Thymus (tissue), 11 donors: ENCODE measurements around the gene OR51B2. TPM values are rescaled to one million over a fixed set of nuclear protein-coding genes. Genes with fewer than 3 reads are reported as not detected.

Source experiments
- DNase-seq, 9 donors: peaks; one replicate each; pipeline ENCODE4 v3.0.0-alpha.2; 2013; ENCODE audit warnings: low spot score in 9 of 9, low read depth in 6 of 9, missing footprints in 1 of 9
- H3K27ac ChIP-seq, 2 donors: one replicate each; pipeline ENCODE4 v1.5.1; 2013; ENCODE audit warnings: control low read depth in 1 of 2, low read depth in 1 of 2, low read length in 1 of 2, mild to moderate bottlenecking in 1 of 2, moderate library complexity in 1 of 2
- H3K27me3 ChIP-seq, 2 donors: one replicate each; pipeline ENCODE4 v1.5.1; 2013; ENCODE audit warnings: low read length in 1 of 2; ENCODE audit not compliant: control insufficient read depth in 2 of 2, insufficient read depth in 1 of 2
- H3K36me3 ChIP-seq, 2 donors: one replicate each; pipeline ENCODE4 v1.5.1; 2013; ENCODE audit warnings: low read length in 1 of 2, mild to moderate bottlenecking in 1 of 2, moderate library complexity in 1 of 2; ENCODE audit not compliant: control insufficient read depth in 2 of 2, insufficient read depth in 2 of 2
- H3K4me1 ChIP-seq, 2 donors: one replicate each; pipeline ENCODE4 v1.5.1; 2013; ENCODE audit warnings: low read length in 2 of 2; ENCODE audit not compliant: control insufficient read depth in 2 of 2, insufficient read depth in 2 of 2
- H3K4me3 ChIP-seq, 2 donors: one replicate each; pipeline ENCODE4 v1.5.1; 2013; ENCODE audit warnings: low read length in 2 of 2, control low read depth in 1 of 2, mild to moderate bottlenecking in 1 of 2
- H3K9me3 ChIP-seq, 2 donors: one replicate each; pipeline ENCODE4 v1.5.1; 2013; ENCODE audit warnings: low read length in 1 of 2, mild to moderate bottlenecking in 1 of 2; ENCODE audit not compliant: control insufficient read depth in 2 of 2, insufficient read depth in 1 of 2
- WGBS: extraction: QIAGEN DNeasy Blood & Tissue Kit; methylation state at CpG from one replicate; pipeline ENCODE4 v1.1.7; 2013; 5-methylcytosine and 5-hydroxymethylcytosine counted together
- polyA plus RNA-seq: library from polyadenylated mRNA; stranded (reverse); fragments of 200-250 nt; gene quantifications from one replicate; pipeline ENCODE4 v1.2.3, GENCODE V29; 2013
- total RNA-seq: library from RNA; stranded (reverse); fragments of 120-200 nt; gene quantifications from one replicate; pipeline ENCODE4 v1.2.4, GENCODE V29; 2013
- donor health status: healthy.

Gene OR51B2
- total and polyA plus RNA-seq, 2 donors, result 0.07 TPM; not detected in 1

- Histone ChIP-seq H3K4me1 (no peaks in the 10 kb centered on the region), H3K36me3 (no peaks in the 10 kb centered on the region), H3K27ac (no peak overlapping the region), H3K27me3 (no peaks in the 10 kb centered on the region), H3K9me3 (no peaks in the 10 kb centered on the region), H3K4me3 (no peak overlapping the region)
- 92% methylated on average over 7 of the region's 7 CpGs for WGBS
- DNase-seq, result no peak
Observed at GRCh38 chr11:5288108-5288905, 35.8 kb downstream of the OR51B2 start.

- Histone ChIP-seq H3K36me3 (no peaks in the 10 kb centered on the region), H3K27ac (no peak overlapping the region), H3K4me3 (no peak overlapping the region), H3K4me1 (no peaks in the 10 kb centered on the region), H3K27me3 (no peaks in the 10 kb centered on the region), H3K9me3 (no peaks in the 10 kb centered on the region)
- 93% methylated on average over 3 of the region's 3 CpGs for WGBS
- no peak for DNase-seq
Observed at GRCh38 chr11:5286901-5287300, 37.2 kb downstream of the OR51B2 start.

DNA sequence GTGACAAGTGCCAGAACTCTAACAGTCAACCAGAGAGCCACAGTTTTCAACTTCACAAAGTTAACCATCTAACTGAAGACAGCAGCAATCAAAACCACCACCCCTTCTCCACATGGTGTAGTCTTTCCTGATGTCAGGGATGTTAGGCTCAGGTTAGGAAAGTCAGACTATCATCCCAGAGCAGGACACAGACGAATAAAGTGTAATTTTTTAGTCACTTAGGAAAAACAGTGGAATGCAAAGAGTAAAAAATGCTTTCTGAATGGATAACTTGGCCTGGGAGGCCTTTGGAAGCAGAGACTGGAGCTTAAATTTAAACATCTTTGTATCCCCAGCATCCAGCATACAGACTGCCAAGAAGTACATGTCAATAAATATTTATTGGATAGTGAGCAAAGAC lies 37.7 kb downstream of the OR51B2 start:
- H3K4me1 ChIP-seq, result no peaks in the 10 kb centered on the region
- 33% methylated on average over 1 of the region's 1 CpG for WGBS
- no peak overlapping the region for H3K4me3 ChIP-seq

GRCh38 chr11:5285703-5286340 lies 38.3 kb downstream of the OR51B2 start:
- DNase-seq, result no peak
- H3K4me3 ChIP-seq, result no peak overlapping the region
- H3K36me3 ChIP-seq, result no peaks in the 10 kb centered on the region
- H3K27ac ChIP-seq, result peak overlapping the region in 1 of 2 donors; percentile 5
- H3K27me3 ChIP-seq, result no peaks in the 10 kb centered on the region
- no peaks in the 10 kb centered on the region for H3K9me3 ChIP-seq
- WGBS, result 88% methylated on average over 4 of the region's 4 CpGs
- no peaks in the 10 kb centered on the region for H3K4me1 ChIP-seq

More for the DNA sequence above, 37.7 kb downstream of the OR51B2 start:
- no peaks in the 10 kb centered on the region for H3K27me3 ChIP-seq
- no peak for DNase-seq
- H3K36me3 ChIP-seq, result no peaks in the 10 kb centered on the region
- H3K27ac ChIP-seq, result no peak overlapping the region
- no peaks in the 10 kb centered on the region for H3K9me3 ChIP-seq

DNA sequence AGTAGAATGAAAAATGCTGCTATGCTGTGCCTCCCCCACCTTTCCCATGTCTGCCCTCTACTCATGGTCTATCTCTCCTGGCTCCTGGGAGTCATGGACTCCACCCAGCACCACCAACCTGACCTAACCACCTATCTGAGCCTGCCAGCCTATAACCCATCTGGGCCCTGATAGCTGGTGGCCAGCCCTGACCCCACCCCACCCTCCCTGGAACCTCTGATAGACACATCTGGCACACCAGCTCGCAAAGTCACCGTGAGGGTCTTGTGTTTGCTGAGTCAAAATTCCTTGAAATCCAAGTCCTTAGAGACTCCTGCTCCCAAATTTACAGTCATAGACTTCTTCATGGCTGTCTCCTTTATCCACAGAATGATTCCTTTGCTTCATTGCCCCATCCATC lies 39.5 kb downstream of the OR51B2 start:
- Histone ChIP-seq H3K27me3 (no peaks in the 10 kb centered on the region), H3K27ac (no peak overlapping the region), H3K4me3 (no peak overlapping the region), H3K9me3 (no peaks in the 10 kb centered on the region), H3K36me3 (no peaks in the 10 kb centered on the region), H3K4me1 (no peaks in the 10 kb centered on the region)
- no peak for DNase-seq
- WGBS, result 96% methylated on average over 2 of the region's 2 CpGs

DNA sequence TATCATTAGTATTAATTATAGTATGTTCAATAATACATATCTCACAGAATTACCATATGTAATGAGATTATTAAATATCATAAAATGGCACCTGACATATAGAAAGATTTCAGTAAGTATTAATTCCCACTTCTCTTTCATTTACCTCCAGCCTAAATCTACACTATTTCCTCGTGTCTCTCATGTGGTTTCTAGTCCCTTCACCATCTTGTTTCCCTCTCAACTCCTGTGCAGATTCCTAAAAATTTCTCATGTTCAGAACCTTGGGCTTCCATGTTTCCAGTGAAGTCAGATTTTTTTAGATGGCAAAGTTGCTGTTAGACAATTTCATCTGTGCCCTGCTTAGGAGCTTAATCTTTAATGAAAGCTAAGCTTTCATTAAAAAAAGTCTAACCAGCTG lies 40.2 kb downstream of the OR51B2 start:
- Histone ChIP-seq H3K9me3 (no peaks in the 10 kb centered on the region), H3K36me3 (no peaks in the 10 kb centered on the region), H3K27ac (no peak overlapping the region), H3K4me3 (no peak overlapping the region), H3K4me1 (no peaks in the 10 kb centered on the region), H3K27me3 (no peaks in the 10 kb centered on the region)
- no peak for DNase-seq
- WGBS, result 92% methylated on average over 1 of the region's 1 CpG

- Histone ChIP-seq H3K27me3 (no peaks in the 10 kb centered on the region), H3K36me3 (no peaks in the 10 kb centered on the region), H3K4me3 (no peak overlapping the region), H3K27ac (no peak overlapping the region), H3K4me1 (no peaks in the 10 kb centered on the region), H3K9me3 (no peaks in the 10 kb centered on the region)
- DNase-seq, result no peak
- WGBS, result 91% methylated on average over 3 of the region's 3 CpGs
Observed at GRCh38 chr11:5283086-5283485, 41.0 kb downstream of the OR51B2 start.

DNA sequence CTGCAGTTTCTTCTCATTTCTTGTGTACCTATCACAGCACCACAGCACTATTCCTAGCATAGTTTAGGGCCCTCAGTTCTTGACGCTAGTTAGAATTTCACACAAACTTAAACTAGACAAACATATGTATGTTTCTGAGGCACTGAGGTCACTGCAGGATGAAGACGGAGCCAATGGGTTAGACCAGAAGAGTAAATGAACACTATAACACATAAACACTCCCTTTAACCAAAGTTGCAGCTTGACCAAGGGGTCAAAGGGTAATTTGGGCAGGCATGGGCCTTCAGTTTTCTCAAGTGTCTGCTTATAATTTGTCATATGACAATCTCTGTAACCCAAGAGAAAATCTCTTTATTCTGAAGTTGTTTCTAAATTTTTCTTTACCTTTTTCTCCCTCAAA lies 41.5 kb downstream of the OR51B2 start:
- H3K4me1 ChIP-seq, result no peaks in the 10 kb centered on the region
- no peak overlapping the region for H3K4me3 ChIP-seq
- no peaks in the 10 kb centered on the region for H3K36me3 ChIP-seq
- H3K9me3 ChIP-seq, result no peaks in the 10 kb centered on the region
- no peaks in the 10 kb centered on the region for H3K27me3 ChIP-seq
- DNase-seq, result no peak
- 67% methylated on average over 2 of the region's 2 CpGs for WGBS
- H3K27ac ChIP-seq, result no peak overlapping the region

DNA sequence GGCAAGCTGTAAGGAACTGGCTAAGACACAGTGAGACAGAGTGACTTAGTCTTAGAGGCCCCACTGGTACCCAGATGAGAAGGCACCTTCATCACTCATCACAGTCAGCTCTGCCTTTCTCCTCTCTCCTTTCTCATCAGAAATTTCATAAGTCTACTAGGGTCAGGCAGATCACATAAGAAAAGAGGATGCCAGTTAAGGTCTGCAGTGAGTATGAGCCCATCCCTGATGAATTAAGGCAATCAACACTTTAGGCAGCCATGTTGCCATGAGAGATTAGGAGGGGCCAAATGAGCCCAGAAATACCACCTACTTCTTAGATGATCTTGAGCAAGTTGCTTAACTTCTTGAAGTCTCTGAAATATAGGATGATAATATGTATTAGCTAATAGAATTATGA lies 42.5 kb downstream of the OR51B2 start:
- no peak overlapping the region for H3K4me3 ChIP-seq
- no peaks in the 10 kb centered on the region for H3K27me3 ChIP-seq
- no peaks in the 10 kb centered on the region for H3K9me3 ChIP-seq
- H3K4me1 ChIP-seq, result no peaks in the 10 kb centered on the region
- no peak for DNase-seq
- no peak overlapping the region for H3K27ac ChIP-seq
- no peaks in the 10 kb centered on the region for H3K36me3 ChIP-seq
